Aortic smooth muscle cell (primary cell): ENCODE results near the gene KHNYN. TPM values are rescaled to one million over a fixed set of nuclear protein-coding genes. Genes with fewer than 3 reads are reported as not detected.

Experiments used
- total RNA-seq: library from RNA; depleted of rRNA; stranded (reverse); fragments of >200 nt; gene quantifications from 2 replicates; pipeline ENCODE4 v1.2.3, GENCODE V29; 2014

The KHNYN gene
- total RNA-seq, result 48.1 and 48.2 TPM in 2 replicates

GRCh38 chr14:24429395-24430142 is at the start of gene KHNYN, which contains the start of gene CBLN3:
KHNYN (plus strand) TSS chr14:24429954; CDS start chr14:24430731, 777 bp downstream.
CBLN3 (minus strand) TSS chr14:24429668; CDS start chr14:24429054, 614 bp downstream.

GRCh38 chr14:24398653-24399446 is 30.9 kb upstream of the KHNYN start, which contains the start of gene NYNRIN:
NYNRIN (plus strand) TSS chr14:24399003; CDS start chr14:24399247, 244 bp downstream.

GRCh38 chr14:24442240-24443052 is 12.7 kb downstream of the KHNYN start, which contains the start of gene SDR39U1:
SDR39U1 (minus strand) TSS chr14:24442776; CDS start chr14:24442769, 7 bp downstream.

Other genes starting within 250 kb of the KHNYN start
- gene IPO4, start 241.1 kb upstream of the KHNYN start, total RNA-seq, result 32.3 and 46.9 TPM in 2 replicates
- gene TM9SF1, start 234.5 kb upstream of the KHNYN start, total RNA-seq, result 52.8 and 58.4 TPM in 2 replicates
- gene TSSK4, start 224.3 kb upstream of the KHNYN start, total RNA-seq, result 0.19 TPM in 1 of 2 replicates, not detected in the other
- 25.6 and 31.3 TPM in 2 replicates for gene CHMP4A, start 216.5 kb upstream of the KHNYN start, total RNA-seq
- 17.4 and 21.1 TPM in 2 replicates for gene MDP1, start 213.9 kb upstream of the KHNYN start, total RNA-seq
- gene NEDD8, start 197.6 kb upstream of the KHNYN start, total RNA-seq, result 300 and 324 TPM in 2 replicates
- gene GMPR2, start 197.0 kb upstream of the KHNYN start, total RNA-seq, result 93.1 and 102 TPM in 2 replicates
- gene TINF2, start 187.3 kb upstream of the KHNYN start, total RNA-seq, result 51.5 and 55.1 TPM in 2 replicates
- 0.25 and 0.40 TPM in 2 replicates for gene TGM1, start 166.8 kb upstream of the KHNYN start, total RNA-seq
- gene RABGGTA, start 158.4 kb upstream of the KHNYN start, total RNA-seq, result 20.0 and 21.7 TPM in 2 replicates
- 14.5 and 20.0 TPM in 2 replicates for gene DHRS1, start 130.2 kb upstream of the KHNYN start, total RNA-seq
- 16.8 and 22.3 TPM in 2 replicates for gene NOP9, start 130.1 kb upstream of the KHNYN start, total RNA-seq
- 0.68 and 1.1 TPM in 2 replicates for gene CIDEB, start 122.0 kb upstream of the KHNYN start, total RNA-seq
- 2.0 and 2.6 TPM in 2 replicates for gene LTB4R2, start 119.8 kb upstream of the KHNYN start, total RNA-seq
- gene LTB4R, start 118.5 kb upstream of the KHNYN start, total RNA-seq, result 0.75 and 1.1 TPM in 2 replicates
- 2.6 and 2.9 TPM in 2 replicates for gene ADCY4, start 94.9 kb upstream of the KHNYN start, total RNA-seq
- gene RIPK3, start 90.0 kb upstream of the KHNYN start, total RNA-seq, result 0.19 and 0.40 TPM in 2 replicates
- gene NFATC4, start 61.8 kb upstream of the KHNYN start, total RNA-seq, result 32.8 and 34.5 TPM in 2 replicates
- 4.1 and 6.5 TPM in 2 replicates for gene NYNRIN, start 31.0 kb upstream of the KHNYN start, total RNA-seq
- 3.0 and 4.5 TPM in 2 replicates for gene CBLN3, start 286 bp upstream of the KHNYN start, total RNA-seq
- 10.1 and 15.1 TPM in 2 replicates for gene SDR39U1, start 12.8 kb downstream of the KHNYN start, total RNA-seq
- gene CMA1, start 78.3 kb downstream of the KHNYN start, total RNA-seq, result not detected in 2 replicates
- not detected in 2 replicates for gene CTSG, start 146.3 kb downstream of the KHNYN start, total RNA-seq
- not detected in 2 replicates for gene GZMH, start 179.7 kb downstream of the KHNYN start, total RNA-seq
- gene GZMB, start 204.2 kb downstream of the KHNYN start, total RNA-seq, result 0.13 TPM in 1 of 2 replicates, not detected in the other